ENCODE data around the gene ERG. TPM values are rescaled to one million over a fixed set of nuclear protein-coding genes. Genes with fewer than 3 reads are reported as not detected.

The ERG gene
- total and polyA plus RNA-seq, 2 of the 8 experiments (the other 6 are each of a cell fraction or from before 2014, with no cell fraction given), result 1.0 to 3.0 TPM

GRCh38 chr21:38433471-38433870, 64.8 kb downstream of the ERG start:
- no peaks in the 10 kb centered on the region for H3K36me3 ChIP-seq (ENCODE audit: control insufficient read depth in 2 of 4, insufficient read depth in 4 of 4, low read length in 3 of 4)
- no peak overlapping the region for H3K56ac ChIP-seq (replicated peaks; ENCODE audit: insufficient read length, low read depth, low read length)
- H3K23me2 ChIP-seq (ENCODE audit: low read depth, low read length), result no peaks in the 10 kb centered on the region
- no peak overlapping the region for H3K18ac ChIP-seq (ENCODE audit: extremely low read depth, low read length)
- H2BK120ac ChIP-seq (replicated peaks; ENCODE audit: low read depth, low read length), result no peak overlapping the region
- no peak for DNase-seq (ENCODE audit: low read depth in 1 of 2, low spot score in 2 of 2)
- no peak overlapping the region for H4K8ac ChIP-seq (ENCODE audit: extremely low read depth, insufficient read depth, low read length)
- no peaks in the 10 kb centered on the region for H3K4me1 ChIP-seq (replicated peaks in 1 of 4; ENCODE audit: control insufficient read depth in 3 of 4, insufficient read depth in 4 of 4, low read length in 3 of 4)
- no peak overlapping the region for H3K9ac ChIP-seq (replicated peaks in 1 of 4; ENCODE audit: extremely low read depth in 1 of 4, low read depth in 3 of 4, low read length in 3 of 4)
- H3K27me3 ChIP-seq (replicated peaks in 1 of 4; ENCODE audit: control insufficient read depth in 3 of 4, extremely low read depth in 1 of 4, insufficient read depth in 3 of 4, low read length in 3 of 4), result no peaks in the 10 kb centered on the region
- H4K91ac ChIP-seq (replicated peaks; ENCODE audit: insufficient read length, low read length), result no peak overlapping the region
- H3K27ac ChIP-seq (ENCODE audit: low read depth, low read length), result no peak overlapping the region
- ChIA-PET CTCF (ENCODE audit: partially characterized antibody) (no interaction called here), POLR2A (ENCODE audit: partially characterized antibody) (interaction anchor here (0.7 kb wide), 1 partner anchor 51 kb away, joined by 4 read pairs; no protein-coding TSS in a partner anchor)
- no peak overlapping the region for H3K4me3 ChIP-seq (ENCODE audit: extremely low read depth in 1 of 4, insufficient read depth in 2 of 4, low read depth in 3 of 4, low read length in 4 of 4)
- H4K20me1 ChIP-seq (replicated peaks in 1 of 2; ENCODE audit: control insufficient read depth in 1 of 2, insufficient read depth in 2 of 2, low read length in 2 of 2), result no peaks in the 10 kb centered on the region
- no peak overlapping the region for H3K4ac ChIP-seq (replicated peaks; ENCODE audit: insufficient read length, low read depth, low read length)
- no peaks in the 10 kb centered on the region for H3K79me1 ChIP-seq (ENCODE audit: low read depth, low read length)
- no peak overlapping the region for H2BK20ac ChIP-seq (ENCODE audit: low read length)
- no peak overlapping the region for H3K23ac ChIP-seq (ENCODE audit: insufficient read length)
- no peak overlapping the region for H2BK12ac ChIP-seq (ENCODE audit: low read depth, low read length)
- no peak overlapping the region for H2AFZ ChIP-seq (ENCODE audit: low read length)
- no peak overlapping the region for H2AK5ac ChIP-seq (ENCODE audit: low read depth, low read length)
- H3K14ac ChIP-seq (ENCODE audit: insufficient read length), result no peak overlapping the region
- TF ChIP-seq MAFK (IDR thresholded peaks at IDR 0.05; ENCODE audit: low read depth, low read length) (no peak), MAX (IDR thresholded peaks at IDR 0.05) (no peak), RNF2 (IDR thresholded peaks at IDR 0.05; ENCODE audit: borderline replicate concordance, low read depth, low read length, missing control alignments, poor library complexity, severe bottlenecking) (no peak), TAF1 (IDR thresholded peaks at IDR 0.05; ENCODE audit: low read depth, low read length) (no peak)
- H3K79me2 ChIP-seq (ENCODE audit: control insufficient read depth in 1 of 2, insufficient read depth in 2 of 2, low read length in 2 of 2), result no peaks in the 10 kb centered on the region
- H2BK15ac ChIP-seq (ENCODE audit: low read length), result no peak overlapping the region
- H3K4me2 ChIP-seq (ENCODE audit: insufficient read depth in 1 of 2, low read depth in 2 of 2, low read length in 2 of 2), result no peak overlapping the region
- H3K9me3 ChIP-seq (ENCODE audit: insufficient read depth in 2 of 2, low read depth in 1 of 2, low read length in 1 of 2), result 0 out of 4 replicates have a peak, but pooled peaks cover 0 to 5% of the 10 kb centered on the region in 2 experiments
- no peak overlapping the region for H2BK5ac ChIP-seq (ENCODE audit: low read depth, low read length)
- no peak for FAIRE-seq
- H4K5ac ChIP-seq (ENCODE audit: insufficient read length, low read depth, low read length), result no peak overlapping the region
- WGBS, 2 experiments (ENCODE audit: extremely low coverage in 1 of 2, insufficient coverage in 1 of 2, insufficient read length in 1 of 2, insufficient replicate concordance in 2 of 2, low coverage in 1 of 2, low lambda C conversion rate in 2 of 2, missing lambda C conversion rate in 1 of 2), result 95% methylated on average over 8 of the region's 8 CpGs; no CpG with 5 or more reads in 1 of the 2 experiments

All from H1 (cell line).